GM21825 (cell line): ENCODE results near the gene TSHZ2.
"Not testable (repeated sequence)": the region's sequence is repeated elsewhere in the genome, so short reads cannot be mapped to it uniquely, and the experiment has no call there.

Experiments used
- ATAC-seq: cut with Tn5 transposase; IDR thresholded peaks from one replicate; pipeline ENCODE4 v1.9.1; 2021; ENCODE audit warnings: mild to moderate bottlenecking, moderate library complexity; ENCODE audit not compliant: unreplicated experiment

TSHZ2 gene

GRCh38 chr20:53488775-53489272 is 516.7 kb downstream of the TSHZ2 start:
- no peak for ATAC-seq

GRCh38 chr20:53489528-53489927 is 517.4 kb downstream of the TSHZ2 start:
- no peak for ATAC-seq

GRCh38 chr20:53490620-53491019 is 518.5 kb downstream of the TSHZ2 start:
- no peak for ATAC-seq

- ATAC-seq = no peak
Observed at GRCh38 chr20:53491462-53491861, 519.3 kb downstream of the TSHZ2 start.

GRCh38 chr20:53492212-53492611 is 520.1 kb downstream of the TSHZ2 start:
- no peak for ATAC-seq

GRCh38 chr20:53493311-53493857 is 521.2 kb downstream of the TSHZ2 start:
- no peak for ATAC-seq

GRCh38 chr20:53494753-53495152 is 522.6 kb downstream of the TSHZ2 start:
- ATAC-seq = no peak

- ATAC-seq = no peak
Observed at GRCh38 chr20:53495398-53496092, 523.4 kb downstream of the TSHZ2 start.

GRCh38 chr20:53497246-53497645 is 525.1 kb downstream of the TSHZ2 start:
- no peak for ATAC-seq

GRCh38 chr20:53498341-53498740 is 526.2 kb downstream of the TSHZ2 start:
- ATAC-seq = no peak

- no peak for ATAC-seq
Observed at GRCh38 chr20:53500651-53501050, 528.5 kb downstream of the TSHZ2 start.

- no peak for ATAC-seq
Observed at GRCh38 chr20:53502820-53503219, 530.7 kb downstream of the TSHZ2 start.

GRCh38 chr20:53503517-53503919 is 531.4 kb downstream of the TSHZ2 start:
- ATAC-seq = no peak

GRCh38 chr20:53504106-53504505 is 531.9 kb downstream of the TSHZ2 start:
- not testable (repeated sequence) for ATAC-seq

- ATAC-seq = no peak
Observed at GRCh38 chr20:53510262-53510661, 538.1 kb downstream of the TSHZ2 start.

GRCh38 chr20:53510704-53511103 is 538.5 kb downstream of the TSHZ2 start:
- no peak for ATAC-seq

GRCh38 chr20:53512076-53512475 is 539.9 kb downstream of the TSHZ2 start:
- no peak for ATAC-seq

GRCh38 chr20:53513168-53513488 is 541.0 kb downstream of the TSHZ2 start:
- ATAC-seq = no peak

GRCh38 chr20:53513489-53514298 is 541.5 kb downstream of the TSHZ2 start:
- ATAC-seq = no peak

- ATAC-seq = no peak
Observed at GRCh38 chr20:53515749-53516148, 543.6 kb downstream of the TSHZ2 start.

GRCh38 chr20:53517146-53517545 is 545.0 kb downstream of the TSHZ2 start:
- no peak for ATAC-seq

GRCh38 chr20:53521421-53521820 is 549.3 kb downstream of the TSHZ2 start:
- not testable (repeated sequence) for ATAC-seq
